OCI-LY7 (cell line): ENCODE data around the gene SYNJ2. TPM values are rescaled to one million over a fixed set of nuclear protein-coding genes. Genes with fewer than 3 reads are reported as not detected.

Source experiments
- BruUV-seq: library from RNA; stranded (reverse); fragments of 400-500 nt; replicated peaks from 2 replicates; lab custom pipeline; 2021; lab: Mats Ljungman, UMichigan
- CTCF ChIA-PET: fragments of 300-600 bp; sonication (Branson Sonifier 250); formaldehyde crosslinking; loops from one replicate; lab custom pipeline; 2022; ENCODE audit warnings: antibody characterized with exemption; ENCODE audit not compliant: unreplicated experiment; lab: Charles Lee
- POLR2A ChIA-PET: fragments of 300-600 bp; sonication (Branson Sonifier 250); formaldehyde crosslinking; loops from one replicate; lab custom pipeline; 2022; ENCODE audit warnings: antibody characterized with exemption; lab: Charles Lee
- DNase-seq: peaks from one replicate; pipeline ENCODE4 v3.0.0-alpha.2; 2015; ENCODE audit warnings: low spot score
- H2AFZ ChIP-seq: fragments of 200-600 bp; sonication (generic), shearing (Covaris generic); 2 replicates; pipeline ENCODE4 v1.6.1; 2014; ENCODE audit warnings: mild to moderate bottlenecking, antibody characterized with exemption, low read length, moderate library complexity
- H3K27ac ChIP-seq: fragments of 200-600 bp; sonication (generic); 2 replicates; pipeline ENCODE4 v1.5.1; 2014; ENCODE audit warnings: mixed run types, low read depth, mild to moderate bottlenecking, moderate library complexity, low read length, inconsistent platforms; ENCODE audit not compliant: poor library complexity, severe bottlenecking
- H3K36me3 ChIP-seq: fragments of 200-600 bp; sonication (generic); 2 replicates; pipeline ENCODE4 v1.6.1; 2014; ENCODE audit warnings: mild to moderate bottlenecking, antibody characterized with exemption, low read length, moderate library complexity, mixed read lengths; ENCODE audit not compliant: insufficient read depth
- H3K4me1 ChIP-seq: fragments of 200-600 bp; sonication (generic); 2 replicates; pipeline ENCODE4 v1.5.1; 2014; ENCODE audit warnings: mild to moderate bottlenecking, low read length; ENCODE audit not compliant: insufficient read depth, poor library complexity, severe bottlenecking
- H3K4me2 ChIP-seq: fragments of 200-600 bp; sonication (generic); 2 replicates; pipeline ENCODE4 v1.6.1; 2014; ENCODE audit warnings: mild to moderate bottlenecking, low read length
- H3K4me3 ChIP-seq: fragments of 200-600 bp; sonication (generic); 2 replicates; pipeline ENCODE4 v1.5.1; 2014; ENCODE audit warnings: mild to moderate bottlenecking, low read depth, low read length; ENCODE audit not compliant: poor library complexity, severe bottlenecking
- H3K79me2 ChIP-seq: fragments of 200-600 bp; sonication (generic); 2 replicates; pipeline ENCODE4 v1.6.1; 2016; ENCODE audit warnings: low read depth, mild to moderate bottlenecking, low read length, moderate library complexity, mixed read lengths; ENCODE audit not compliant: insufficient read depth
- H3K9me2 ChIP-seq: fragments of 200-600 bp; sonication (generic); 2 replicates; pipeline ENCODE4 v1.6.1; 2016; ENCODE audit warnings: mild to moderate bottlenecking, low read length, mixed read lengths; ENCODE audit not compliant: insufficient read depth
- H3K9me3 ChIP-seq: fragments of 200-600 bp; sonication (generic); 2 replicates; pipeline ENCODE4 v1.6.1; 2014; ENCODE audit warnings: mild to moderate bottlenecking, mixed run types, low read length, mixed read lengths
- H4K20me1 ChIP-seq: fragments of 200-600 bp; sonication (generic); 2 replicates; pipeline ENCODE4 v1.6.1; 2014; ENCODE audit warnings: mild to moderate bottlenecking, antibody characterized with exemption, low read length, moderate library complexity, mixed read lengths; ENCODE audit not compliant: insufficient read depth
- CTCF ChIP-seq: fragments of 200-600 bp; sonication (generic); conservative IDR thresholded peaks from 2 replicates; pipeline ENCODE4 v1.5.1; 2014; ENCODE audit warnings: mild to moderate bottlenecking, antibody characterized with exemption, low read length, moderate library complexity, mixed read lengths
- EZH2phosphoT487 ChIP-seq: fragments of 200-600 bp; sonication (generic); IDR thresholded peaks from 2 replicates; pipeline ENCODE4 v1.6.1; 2018; ENCODE audit warnings: low read depth, borderline replicate concordance, mild to moderate bottlenecking, mixed run types, antibody characterized with exemption, low read length, moderate library complexity, mixed read lengths
- intact Hi-C: fragments of 100-400 bp; cut with micrococcal nuclease; formaldehyde crosslinking; loops from one replicate; pipeline ENCODE4 v1.10.0; 2022; ENCODE audit not compliant: unreplicated experiment
- total RNA-seq, 2 experiments: library from RNA; depleted of rRNA in 1 of 2; stranded (reverse); fragments of >200 nt in 1 of 2; shearing (Covaris generic) in 1 of 2; gene quantifications; 2 replicates each; pipeline ENCODE4 v1.2.3, GENCODE V29; 2014 to 2022

The SYNJ2 gene
- total RNA-seq, 2 experiments from 2014 or later: 0.21 TPM; not detected in 1

GRCh38 chr6:158047563-158048323, 66.1 kb downstream of the SYNJ2 start:
- H3K4me2 ChIP-seq: no peak overlapping the region
- CTCF ChIA-PET: no interaction called here
- no peaks in the 10 kb centered on the region for H3K4me1 ChIP-seq
- no peaks in the 10 kb centered on the region for H3K36me3 ChIP-seq
- H3K79me2 ChIP-seq: no peaks in the 10 kb centered on the region
- intact Hi-C loops: no loop called here
- H4K20me1 ChIP-seq: no peaks in the 10 kb centered on the region
- no peaks in the 10 kb centered on the region for H3K9me3 ChIP-seq
- TF ChIP-seq EZH2phosphoT487: no peak
- no peak for TF ChIP-seq CTCF
- POLR2A ChIA-PET: no interaction called here
- no peak overlapping the region for H3K27ac ChIP-seq
- H3K4me3 ChIP-seq: no peak overlapping the region
- no peak for DNase-seq
- BruUV-seq: no TSS peak
- H3K9me2 ChIP-seq: no peaks in the 10 kb centered on the region
- H2AFZ ChIP-seq: no peak overlapping the region

GRCh38 chr6:158048589-158048988, 66.9 kb downstream of the SYNJ2 start:
- Histone ChIP-seq H3K4me2 (no peak overlapping the region), H3K4me3 (no peak overlapping the region), H3K79me2 (no peaks in the 10 kb centered on the region), H3K4me1 (no peaks in the 10 kb centered on the region), H3K9me2 (no peaks in the 10 kb centered on the region), H3K27ac (no peak overlapping the region), H3K36me3 (no peaks in the 10 kb centered on the region), H3K9me3 (no peaks in the 10 kb centered on the region), H2AFZ (no peak overlapping the region), H4K20me1 (no peaks in the 10 kb centered on the region)
- POLR2A ChIA-PET: interaction anchor here (0.7 kb wide), 1 partner anchor 94 kb away, joined by 3 read pairs; no protein-coding TSS in a partner anchor
- CTCF ChIA-PET: no interaction called here
- TF ChIP-seq CTCF (no peak), EZH2phosphoT487 (no peak)
- no peak for DNase-seq
- BruUV-seq: no TSS peak
- intact Hi-C loops: no loop called here
